DMS53 treated with DMSO at 0.1 percent for 48 hours (cell line): ENCODE data around the gene P2RY12.

Experiments
- DNase-seq: peaks from one replicate; lab custom pipeline; 2025; ENCODE audit not compliant: unreplicated experiment; lab: John Stamatoyannopoulos, UW

The P2RY12 gene

DNA sequence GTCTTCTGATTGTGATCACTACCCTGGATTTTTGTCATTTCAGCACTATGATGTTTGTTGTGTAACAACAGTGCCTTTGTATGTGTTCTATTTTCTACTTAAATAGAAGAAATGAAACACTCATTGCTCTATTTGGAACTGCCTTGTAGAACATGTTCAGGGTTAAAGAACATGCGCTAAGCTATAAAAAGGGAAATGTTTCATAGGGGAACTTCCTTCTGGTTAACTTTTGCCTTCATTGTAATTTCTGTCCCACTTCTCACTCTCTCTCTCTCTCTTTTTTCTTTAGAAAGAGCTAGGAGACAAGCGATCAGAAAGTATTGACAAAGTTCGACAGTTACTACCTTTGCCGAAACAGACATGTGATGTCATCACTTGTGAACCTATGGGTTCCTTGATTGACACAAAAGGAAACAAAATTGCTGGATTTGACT is at the start of gene P2RY12:
Gene P2RY12, minus strand, starts transcription at position 13 of the 434 bp plus-strand sequence. CDS start 45,908 bp downstream, outside the sequence.
- no peak for DNase-seq

DNA sequence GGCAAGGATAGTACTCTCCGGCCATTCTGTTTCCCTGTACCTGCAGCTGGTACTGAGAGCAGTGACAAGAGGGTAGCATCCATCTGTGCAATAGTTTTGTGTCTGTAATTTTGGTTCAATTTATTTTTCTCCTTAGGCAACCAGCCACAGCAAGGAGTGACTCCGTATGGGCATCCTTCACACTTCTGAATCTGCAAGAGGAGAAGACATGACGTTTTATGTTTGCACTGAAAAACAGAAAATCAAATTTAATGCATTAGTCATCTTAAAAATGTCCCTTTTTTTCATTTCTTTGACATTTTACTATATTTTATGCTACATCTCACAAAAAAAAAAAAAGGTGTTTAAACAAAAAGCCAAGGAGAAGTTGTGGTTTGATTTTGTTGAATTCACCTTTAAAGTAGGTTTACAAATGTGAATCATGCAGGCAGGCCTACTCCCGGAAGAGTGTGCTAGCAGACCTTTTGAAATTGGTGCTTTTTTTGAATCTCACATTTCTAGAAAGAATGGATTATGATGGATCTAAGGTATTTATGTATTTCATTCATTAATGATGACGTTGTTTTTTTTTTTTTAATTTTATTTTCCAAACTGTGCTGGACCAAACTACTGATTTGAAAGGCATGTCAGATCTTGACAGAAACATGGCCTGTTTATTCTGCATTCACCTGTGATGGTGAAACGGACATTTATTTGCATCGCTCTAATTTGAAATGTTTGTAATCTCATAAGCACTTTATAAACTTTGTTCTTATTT is 48.2 kb upstream of the P2RY12 start:
- no peak for DNase-seq

DNA sequence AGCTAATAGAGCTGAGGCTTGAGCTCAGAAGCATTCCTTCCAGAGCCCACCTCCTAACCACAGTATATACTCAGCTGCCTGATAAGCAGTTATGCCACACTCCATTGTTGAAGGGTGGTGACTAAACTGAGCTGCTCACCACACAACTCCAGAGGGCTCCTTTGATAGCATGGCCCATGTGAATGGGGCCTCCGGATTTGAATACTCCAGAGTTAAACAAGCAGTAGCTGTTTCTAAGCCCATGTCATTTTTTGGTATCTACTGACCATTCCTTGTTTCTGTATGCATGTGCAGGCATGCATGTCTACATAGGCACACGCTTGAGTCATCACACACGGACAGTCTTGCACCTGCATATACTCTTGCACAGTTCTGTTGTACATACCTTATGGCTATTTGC is 47.4 kb upstream of the P2RY12 start:
- no peak for DNase-seq

DNA sequence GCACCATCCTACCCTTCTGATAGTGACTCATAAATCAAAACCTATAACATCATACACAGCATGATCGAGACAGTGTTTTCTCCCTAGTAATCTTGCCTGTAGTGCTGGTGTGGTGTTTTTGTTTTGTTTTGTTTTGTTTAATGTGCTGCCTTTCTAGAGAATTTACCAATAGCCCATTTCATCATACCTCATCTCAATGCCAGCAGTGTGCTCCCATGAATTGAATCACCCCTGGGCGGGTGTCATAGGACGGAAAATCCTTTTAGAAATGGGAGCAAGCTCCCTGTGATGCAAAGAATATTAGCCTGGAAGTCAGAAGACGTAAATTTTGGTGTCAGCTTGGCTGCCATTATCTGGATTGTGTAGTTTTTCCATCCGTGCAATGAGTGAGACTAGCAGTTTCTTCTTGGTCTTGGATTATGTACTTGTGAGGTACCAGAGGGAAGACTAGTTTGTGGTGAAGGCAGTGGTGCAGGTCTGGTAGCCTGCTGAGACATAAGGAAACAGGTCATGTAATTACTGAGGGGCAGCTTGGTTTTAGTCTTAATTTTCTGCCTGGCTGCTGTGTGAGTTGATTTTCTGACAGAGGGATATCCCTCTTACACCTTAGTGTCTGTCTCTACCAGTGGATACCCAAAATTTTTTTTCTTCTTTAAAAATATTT is 46.4 kb upstream of the P2RY12 start:
- DNase-seq = no peak

DNA sequence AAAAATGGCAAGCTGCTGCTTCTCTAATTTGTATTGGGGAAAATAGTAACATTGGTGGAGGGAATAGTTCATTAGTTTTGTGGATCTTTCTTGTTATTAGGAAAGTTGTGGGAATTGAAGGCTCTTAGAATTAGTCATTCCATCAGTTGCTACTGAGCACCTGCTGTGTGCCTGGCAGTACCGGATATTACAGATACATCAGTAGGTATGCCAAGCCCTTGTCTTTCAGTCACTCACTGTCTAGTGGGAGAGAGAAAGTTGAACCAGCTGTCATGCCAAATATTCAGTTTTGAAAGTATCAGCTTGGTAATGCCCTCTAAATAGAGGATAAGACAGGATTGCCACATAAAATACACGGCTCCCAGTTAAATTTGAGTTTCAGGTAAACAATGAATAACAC is 43.8 kb upstream of the P2RY12 start:
- no peak for DNase-seq

DNA sequence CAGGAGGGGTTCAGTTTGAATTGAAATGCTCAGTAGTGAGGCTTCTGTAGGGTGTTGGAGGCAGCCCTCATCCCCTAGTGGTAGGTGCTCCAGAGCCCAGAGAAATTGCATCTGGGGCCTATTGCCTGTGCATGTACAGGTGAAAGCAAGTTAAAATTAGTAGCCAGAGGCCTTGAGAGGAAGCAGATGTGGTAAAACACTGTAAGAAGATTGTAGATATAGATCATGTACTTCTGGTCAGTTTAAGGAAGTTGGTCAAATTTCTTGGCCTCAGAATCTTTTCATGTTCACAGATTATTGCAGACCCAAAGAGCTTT is 41.7 kb upstream of the P2RY12 start:
- no peak for DNase-seq

DNA sequence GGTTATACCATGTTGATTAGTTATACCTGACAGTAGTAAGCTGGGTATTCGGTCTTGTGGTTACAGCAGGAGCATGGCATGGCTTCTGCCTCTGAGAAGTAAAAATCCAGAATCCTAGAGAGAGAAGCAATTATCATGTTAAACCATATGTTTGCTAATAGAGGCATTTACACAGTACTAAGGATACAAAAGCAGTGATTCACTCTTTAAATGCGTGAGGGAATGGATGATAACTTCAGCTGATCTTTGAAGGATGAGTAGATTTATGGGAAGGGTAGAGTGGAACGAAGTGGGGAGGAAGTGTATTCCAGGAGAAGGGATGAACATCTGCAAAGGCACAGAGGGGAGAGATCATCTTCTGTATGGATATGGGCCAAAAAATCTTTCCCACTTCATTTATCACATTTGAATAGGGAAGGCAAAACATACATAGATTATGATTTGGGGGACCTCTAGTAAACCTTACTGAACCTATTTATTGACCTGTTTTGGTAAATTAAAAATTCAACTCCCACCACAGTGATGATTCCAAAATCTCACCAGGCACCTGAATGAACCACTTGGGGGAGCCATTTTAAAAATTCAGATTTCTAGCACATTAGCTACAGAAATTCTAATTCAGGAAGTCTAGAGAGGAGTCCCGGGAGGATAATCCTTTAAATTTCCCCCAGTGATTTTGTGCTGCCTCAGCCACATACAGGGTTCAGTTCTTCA is 41.2 kb upstream of the P2RY12 start:
- DNase-seq = no peak

DNA sequence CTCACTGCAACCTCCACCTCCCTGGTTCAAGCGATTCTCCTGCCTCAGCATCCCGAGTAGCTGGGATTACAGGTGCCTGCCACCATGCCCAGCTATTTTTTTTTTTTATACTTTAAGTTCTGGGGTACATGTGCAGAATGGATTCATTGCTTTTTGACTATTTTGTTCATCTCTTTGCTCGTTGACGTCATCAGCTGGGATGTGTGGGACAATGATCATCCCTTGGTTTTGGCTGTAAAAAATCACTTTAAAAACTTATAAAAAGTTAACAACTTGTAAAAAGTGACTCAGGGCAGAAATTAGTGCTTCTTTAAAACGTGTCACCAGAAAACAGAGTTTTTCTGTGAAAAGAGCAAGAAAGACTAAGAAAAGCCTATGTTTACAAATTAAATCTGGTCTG is 38.5 kb upstream of the P2RY12 start:
- DNase-seq = no peak

DNA sequence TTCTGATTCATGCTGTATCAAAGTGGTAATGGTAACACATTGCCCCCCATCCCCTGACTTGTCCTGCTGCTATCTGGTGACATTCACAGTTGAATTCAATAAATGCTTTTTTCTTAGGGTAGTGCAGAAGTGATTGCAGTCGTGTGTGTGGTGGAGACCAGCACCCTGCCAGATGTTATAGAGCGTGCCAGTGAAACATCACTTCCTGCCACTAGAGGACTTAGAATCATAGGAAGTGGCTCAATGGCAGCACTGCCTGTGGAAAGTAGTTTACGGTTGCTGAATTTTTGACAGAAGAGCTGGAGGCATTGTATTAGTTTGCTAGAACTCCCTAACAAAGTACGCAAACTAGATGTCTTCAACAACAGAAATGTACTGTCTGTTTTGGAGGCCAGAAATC is 37.4 kb upstream of the P2RY12 start:
- DNase-seq = no peak

DNA sequence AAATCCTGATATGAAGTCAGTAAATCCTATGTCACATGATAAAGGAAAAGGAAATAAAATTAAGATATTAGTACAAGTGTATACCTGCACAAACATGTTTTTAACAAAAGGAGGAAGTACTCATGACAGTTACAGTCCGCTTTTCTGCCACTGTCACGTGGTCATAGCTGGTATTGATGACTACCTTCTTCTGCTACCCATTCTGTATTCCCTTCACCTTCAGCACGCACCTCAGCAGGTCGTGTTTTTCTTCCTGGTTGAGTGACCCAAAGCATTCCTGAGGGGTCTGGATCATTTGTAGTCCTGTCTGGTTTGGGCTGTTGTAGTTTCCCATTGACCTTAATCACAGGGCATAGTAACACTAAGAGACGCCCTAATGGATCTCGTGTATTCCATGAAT is 35.3 kb upstream of the P2RY12 start:
- no peak for DNase-seq

DNA sequence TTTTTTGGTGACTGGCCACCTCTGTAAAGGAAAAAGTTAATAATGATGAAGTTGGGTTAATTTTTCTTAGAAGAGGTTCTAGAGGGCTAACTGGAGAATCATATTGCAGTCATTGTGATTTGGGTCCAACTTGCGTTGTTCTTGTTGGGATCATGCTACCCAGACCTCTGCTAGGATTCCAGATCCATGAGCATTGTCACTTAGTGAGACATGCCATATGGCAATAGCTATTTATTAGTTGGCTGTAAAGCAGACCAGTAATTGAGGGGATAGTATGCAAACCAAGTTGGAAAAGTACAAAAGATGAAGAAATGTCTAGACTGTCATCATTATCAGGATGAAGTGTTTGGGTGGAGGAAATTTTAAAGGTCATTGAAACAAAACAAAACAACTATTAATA is 30.7 kb upstream of the P2RY12 start:
- no peak for DNase-seq

DNA sequence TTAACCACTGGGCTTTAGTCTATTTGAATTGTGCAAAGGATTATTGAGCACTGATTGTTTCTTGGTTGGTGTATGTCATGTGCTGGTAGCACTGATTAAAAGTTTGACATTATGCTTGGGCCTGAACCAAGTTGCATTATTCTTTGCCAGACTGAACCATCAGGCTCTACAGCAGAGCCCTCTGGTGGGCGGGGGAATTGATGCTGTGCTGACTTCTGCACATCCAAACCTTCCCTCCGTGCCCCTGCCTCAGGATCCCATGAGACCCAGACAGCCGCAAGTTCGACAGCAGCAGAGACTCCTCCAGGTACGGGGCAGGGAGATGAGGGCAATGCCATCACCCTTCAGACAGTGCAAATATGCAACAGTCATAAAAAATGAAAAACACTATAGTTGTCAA is 28.4 kb upstream of the P2RY12 start:
- no peak for DNase-seq

DNA sequence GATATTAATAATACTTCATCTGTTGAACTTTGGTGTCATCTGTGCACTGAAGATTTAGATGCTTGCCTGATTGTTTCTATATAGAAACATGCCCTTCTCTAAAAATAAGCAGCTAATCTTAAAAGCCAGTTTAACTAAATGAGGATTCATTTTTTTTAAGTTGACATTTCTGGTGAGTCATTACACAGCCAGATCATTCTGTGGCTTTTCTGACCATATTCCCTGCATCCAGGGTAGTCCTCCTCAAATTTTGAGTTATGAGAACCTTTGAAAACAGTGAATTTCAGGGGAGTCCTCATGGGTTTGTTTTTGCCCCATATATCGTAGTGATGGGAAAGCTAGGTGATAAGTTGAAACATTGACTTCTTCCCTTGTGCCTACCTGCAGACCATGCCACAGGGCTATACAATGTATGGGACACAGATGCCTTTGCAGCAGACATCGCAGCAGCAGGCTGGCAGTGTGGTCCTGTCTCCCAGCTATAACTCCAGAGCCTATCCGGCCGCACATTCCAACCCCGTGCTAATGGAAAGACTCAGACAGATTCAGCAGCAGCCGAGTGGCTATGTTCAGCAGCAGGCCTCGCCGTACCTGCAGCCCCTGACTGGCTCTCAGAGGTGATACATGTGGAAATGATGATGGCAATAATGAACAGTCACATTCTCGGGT is 26.5 kb upstream of the P2RY12 start:
- DNase-seq = no peak

DNA sequence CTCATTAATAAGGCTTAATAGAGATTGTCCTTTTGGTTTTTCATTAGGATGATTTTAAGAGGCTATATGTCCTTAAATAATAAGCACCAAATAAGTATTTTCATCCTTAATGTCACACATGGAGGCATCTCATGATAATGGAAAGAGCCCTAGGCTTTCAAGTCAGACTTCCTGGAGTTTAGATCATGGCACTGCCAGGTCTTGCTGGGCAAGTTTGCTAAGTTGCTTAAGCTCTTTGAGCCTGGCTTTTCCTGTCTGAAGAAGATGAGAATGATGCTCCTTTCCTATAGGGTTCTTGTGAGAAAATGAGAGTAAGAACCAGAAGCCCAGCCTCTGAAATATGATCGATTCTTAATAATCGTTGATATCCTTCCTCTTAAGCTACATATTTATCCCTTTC is 23.4 kb upstream of the P2RY12 start:
- no peak for DNase-seq

DNA sequence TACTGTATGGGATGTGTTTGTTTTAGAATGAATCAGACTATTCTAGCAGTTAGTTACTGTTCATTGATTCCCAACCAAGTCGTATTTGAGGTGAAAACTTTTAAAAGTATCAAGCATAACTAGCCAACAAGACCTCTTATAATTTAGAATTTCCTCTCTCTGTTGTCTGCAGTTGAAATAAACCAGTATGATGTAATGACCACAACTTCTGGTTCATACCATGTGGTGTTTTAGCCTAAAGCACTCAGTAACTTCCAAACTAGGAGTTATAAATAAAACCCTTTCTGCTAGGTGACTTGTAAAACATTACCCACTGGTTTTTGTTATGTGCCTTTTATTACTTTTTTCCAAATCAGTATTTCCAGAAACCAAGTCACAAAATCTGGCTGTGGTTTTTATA is 19.8 kb upstream of the P2RY12 start:
- no peak for DNase-seq

DNA sequence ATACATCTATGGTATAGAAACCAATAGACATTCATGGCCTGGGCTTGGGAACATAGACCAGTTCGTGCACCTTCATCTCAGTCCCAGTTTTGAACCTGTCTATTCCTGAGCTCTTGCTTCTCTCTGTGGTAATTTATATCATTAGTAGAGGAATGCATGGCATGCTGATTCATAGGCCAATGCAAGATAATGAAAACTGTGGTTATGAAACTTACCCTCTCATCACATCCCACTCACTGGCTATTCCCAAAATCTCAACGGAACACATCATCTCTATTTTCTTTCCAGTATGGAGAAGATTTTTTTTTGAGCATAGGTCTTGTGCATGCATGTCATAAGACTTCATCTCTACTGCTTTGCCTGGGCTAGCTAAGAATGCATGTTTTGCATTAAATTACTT is 18.7 kb upstream of the P2RY12 start:
- no peak for DNase-seq

DNA sequence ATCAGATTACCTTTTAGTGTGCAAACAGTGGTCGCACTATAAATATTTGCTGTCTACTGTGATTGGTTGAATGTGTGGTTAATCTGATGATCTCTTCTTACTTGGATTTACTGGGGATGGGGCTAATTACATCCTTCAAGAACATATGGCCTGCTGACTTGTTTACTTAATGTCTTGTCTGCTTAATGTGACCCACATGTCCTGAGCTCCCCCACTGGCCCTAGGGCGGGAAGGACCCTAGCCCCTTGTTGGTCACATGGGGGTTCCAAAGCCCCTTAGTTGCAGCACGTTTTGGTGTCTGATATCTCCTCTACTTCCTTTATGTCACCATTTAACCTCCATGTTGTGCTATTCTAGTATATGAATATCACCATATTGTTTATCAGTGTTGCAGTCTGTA is 17.8 kb upstream of the P2RY12 start:
- DNase-seq = no peak

DNA sequence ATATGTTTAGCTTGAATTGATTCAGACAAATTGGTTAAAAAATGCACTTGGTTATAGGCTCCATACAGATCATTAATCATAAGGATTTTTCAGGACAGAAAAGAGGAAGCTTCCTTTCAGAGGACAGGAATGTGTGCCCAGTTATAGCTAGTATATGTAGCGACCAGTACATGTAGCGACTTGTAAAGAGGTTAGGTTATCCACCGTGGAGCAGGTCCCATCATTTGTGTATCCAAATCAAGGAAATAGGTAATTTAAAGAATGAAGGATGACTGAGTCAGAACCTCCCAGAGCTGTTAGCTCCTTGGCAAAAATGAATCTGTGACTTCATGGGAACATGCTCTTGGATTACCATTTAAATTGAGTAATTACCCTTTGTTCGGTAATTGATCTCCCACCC is 15.8 kb upstream of the P2RY12 start:
- no peak for DNase-seq

DNA sequence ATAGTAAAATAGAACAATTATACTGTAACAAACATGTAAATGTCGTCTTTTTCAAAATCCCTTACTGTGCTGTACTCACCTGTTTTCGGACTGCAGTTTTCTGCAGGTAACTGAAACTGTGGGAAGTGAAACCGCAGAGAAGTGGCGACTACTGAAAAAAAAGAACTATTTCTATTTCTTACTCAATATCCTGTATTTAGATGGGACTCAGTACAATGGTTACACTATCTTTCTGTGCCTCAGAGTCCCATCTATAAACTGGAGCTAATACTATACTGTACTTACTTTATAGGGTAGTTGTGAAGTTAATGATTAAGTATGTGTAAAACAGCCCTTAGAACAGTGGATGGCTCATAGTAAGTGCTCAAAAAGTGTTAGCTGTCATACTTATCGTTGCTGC is 14.3 kb upstream of the P2RY12 start:
- no peak for DNase-seq

DNA sequence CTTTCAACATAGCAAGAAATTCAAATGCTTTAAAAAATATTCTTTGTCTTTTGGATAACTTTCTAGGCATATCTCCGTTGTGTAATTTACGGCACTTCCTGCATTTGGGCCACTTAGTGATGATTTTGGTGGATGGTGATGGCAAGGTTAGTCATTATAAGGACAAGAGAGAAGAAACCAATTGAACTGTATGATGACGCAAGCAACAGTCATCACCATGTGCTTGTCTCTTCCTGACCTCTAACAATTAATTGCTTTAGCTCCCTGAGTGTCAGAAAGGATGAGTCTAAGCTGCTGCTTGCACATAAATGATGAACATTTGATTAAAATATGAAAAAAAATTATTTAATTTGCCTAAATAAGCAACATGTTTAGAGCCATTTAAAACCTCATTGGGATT is 11.3 kb upstream of the P2RY12 start:
- no peak for DNase-seq

DNA sequence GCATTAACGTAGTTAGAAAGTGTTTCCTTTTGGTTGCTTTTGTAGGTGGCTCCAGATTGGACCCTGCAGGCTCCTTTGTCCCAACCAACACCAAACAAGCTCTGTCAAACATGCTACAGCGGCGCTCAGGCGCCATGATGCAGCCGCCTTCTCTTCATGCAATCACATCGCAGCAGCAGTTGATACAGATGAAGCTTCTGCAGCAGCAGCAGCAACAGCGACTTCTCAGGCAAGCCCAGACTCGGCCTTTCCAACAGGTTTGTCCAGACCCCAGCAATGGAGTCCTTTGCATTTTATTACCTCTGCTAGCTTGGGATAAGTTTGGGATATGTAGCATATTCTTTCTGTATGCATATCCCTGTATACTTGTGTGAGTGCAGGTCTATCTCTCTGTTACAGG is 10.1 kb upstream of the P2RY12 start:
- DNase-seq = no peak

DNA sequence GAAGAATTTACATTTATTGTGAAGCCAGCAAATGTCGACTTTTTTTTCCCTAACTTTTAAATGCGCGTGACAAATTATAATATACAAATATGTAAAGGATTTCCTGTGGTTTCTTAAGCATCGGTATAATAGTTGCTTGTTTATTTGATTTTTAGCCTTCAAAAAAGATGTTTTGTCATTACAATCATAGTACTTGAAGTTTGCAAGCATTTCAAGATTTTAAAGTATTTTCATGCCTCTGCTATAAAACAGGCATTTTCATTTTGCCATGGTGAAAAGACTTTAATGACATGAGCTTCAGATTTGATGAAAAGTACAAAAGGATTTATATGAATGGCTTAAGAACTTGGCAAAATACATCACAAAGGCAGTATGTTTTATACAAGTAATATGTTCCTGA is 9.4 kb upstream of the P2RY12 start:
- no peak for DNase-seq
